OCI-LY7 (cell line): ENCODE results near the gene PRR30. TPM values are rescaled to one million over a fixed set of nuclear protein-coding genes. Genes with fewer than 3 reads are reported as not detected.

Experiments used
- BruUV-seq: library from RNA; stranded (reverse); fragments of 400-500 nt; replicated peaks from 2 replicates; lab custom pipeline; 2021; lab: Mats Ljungman, UMichigan
- CTCF ChIA-PET: fragments of 300-600 bp; sonication (Branson Sonifier 250); formaldehyde crosslinking; loops from one replicate; lab custom pipeline; 2022; ENCODE audit warnings: antibody characterized with exemption; ENCODE audit not compliant: unreplicated experiment; lab: Charles Lee
- POLR2A ChIA-PET: fragments of 300-600 bp; sonication (Branson Sonifier 250); formaldehyde crosslinking; loops from one replicate; lab custom pipeline; 2022; ENCODE audit warnings: antibody characterized with exemption; lab: Charles Lee
- DNase-seq: peaks from one replicate; pipeline ENCODE4 v3.0.0-alpha.2; 2015; ENCODE audit warnings: low spot score
- H2AFZ ChIP-seq: fragments of 200-600 bp; sonication (generic), shearing (Covaris generic); 2 replicates; pipeline ENCODE4 v1.6.1; 2014; ENCODE audit warnings: mild to moderate bottlenecking, antibody characterized with exemption, low read length, moderate library complexity
- H3K27ac ChIP-seq: fragments of 200-600 bp; sonication (generic); 2 replicates; pipeline ENCODE4 v1.5.1; 2014; ENCODE audit warnings: mixed run types, low read depth, mild to moderate bottlenecking, moderate library complexity, low read length, inconsistent platforms; ENCODE audit not compliant: poor library complexity, severe bottlenecking
- H3K36me3 ChIP-seq: fragments of 200-600 bp; sonication (generic); 2 replicates; pipeline ENCODE4 v1.6.1; 2014; ENCODE audit warnings: mild to moderate bottlenecking, antibody characterized with exemption, low read length, moderate library complexity, mixed read lengths; ENCODE audit not compliant: insufficient read depth
- H3K4me1 ChIP-seq: fragments of 200-600 bp; sonication (generic); 2 replicates; pipeline ENCODE4 v1.5.1; 2014; ENCODE audit warnings: mild to moderate bottlenecking, low read length; ENCODE audit not compliant: insufficient read depth, poor library complexity, severe bottlenecking
- H3K4me2 ChIP-seq: fragments of 200-600 bp; sonication (generic); 2 replicates; pipeline ENCODE4 v1.6.1; 2014; ENCODE audit warnings: mild to moderate bottlenecking, low read length
- H3K4me3 ChIP-seq: fragments of 200-600 bp; sonication (generic); 2 replicates; pipeline ENCODE4 v1.5.1; 2014; ENCODE audit warnings: mild to moderate bottlenecking, low read depth, low read length; ENCODE audit not compliant: poor library complexity, severe bottlenecking
- H3K79me2 ChIP-seq: fragments of 200-600 bp; sonication (generic); 2 replicates; pipeline ENCODE4 v1.6.1; 2016; ENCODE audit warnings: low read depth, mild to moderate bottlenecking, low read length, moderate library complexity, mixed read lengths; ENCODE audit not compliant: insufficient read depth
- H3K9me2 ChIP-seq: fragments of 200-600 bp; sonication (generic); 2 replicates; pipeline ENCODE4 v1.6.1; 2016; ENCODE audit warnings: mild to moderate bottlenecking, low read length, mixed read lengths; ENCODE audit not compliant: insufficient read depth
- H3K9me3 ChIP-seq: fragments of 200-600 bp; sonication (generic); 2 replicates; pipeline ENCODE4 v1.6.1; 2014; ENCODE audit warnings: mild to moderate bottlenecking, mixed run types, low read length, mixed read lengths
- H4K20me1 ChIP-seq: fragments of 200-600 bp; sonication (generic); 2 replicates; pipeline ENCODE4 v1.6.1; 2014; ENCODE audit warnings: mild to moderate bottlenecking, antibody characterized with exemption, low read length, moderate library complexity, mixed read lengths; ENCODE audit not compliant: insufficient read depth
- EZH2phosphoT487 ChIP-seq: fragments of 200-600 bp; sonication (generic); IDR thresholded peaks from 2 replicates; pipeline ENCODE4 v1.6.1; 2018; ENCODE audit warnings: low read depth, borderline replicate concordance, mild to moderate bottlenecking, mixed run types, antibody characterized with exemption, low read length, moderate library complexity, mixed read lengths
- intact Hi-C: fragments of 100-400 bp; cut with micrococcal nuclease; formaldehyde crosslinking; loops from one replicate; pipeline ENCODE4 v1.10.0; 2022; ENCODE audit not compliant: unreplicated experiment
- total RNA-seq, 2 experiments: library from RNA; depleted of rRNA in 1 of 2; stranded (reverse); fragments of >200 nt in 1 of 2; shearing (Covaris generic) in 1 of 2; gene quantifications; 2 replicates each; pipeline ENCODE4 v1.2.3, GENCODE V29; 2014 to 2022
- TF ChIP-seq, protein P1 (sequence below): fragments of 200-600 bp; sonication (generic); conservative IDR thresholded peaks from 2 replicates; pipeline ENCODE4 v1.5.1; 2014; ENCODE audit warnings: mild to moderate bottlenecking, antibody characterized with exemption, low read length, moderate library complexity, mixed read lengths

The PRR30 gene
- total RNA-seq, 2 experiments from 2014 or later = not detected

DNA sequence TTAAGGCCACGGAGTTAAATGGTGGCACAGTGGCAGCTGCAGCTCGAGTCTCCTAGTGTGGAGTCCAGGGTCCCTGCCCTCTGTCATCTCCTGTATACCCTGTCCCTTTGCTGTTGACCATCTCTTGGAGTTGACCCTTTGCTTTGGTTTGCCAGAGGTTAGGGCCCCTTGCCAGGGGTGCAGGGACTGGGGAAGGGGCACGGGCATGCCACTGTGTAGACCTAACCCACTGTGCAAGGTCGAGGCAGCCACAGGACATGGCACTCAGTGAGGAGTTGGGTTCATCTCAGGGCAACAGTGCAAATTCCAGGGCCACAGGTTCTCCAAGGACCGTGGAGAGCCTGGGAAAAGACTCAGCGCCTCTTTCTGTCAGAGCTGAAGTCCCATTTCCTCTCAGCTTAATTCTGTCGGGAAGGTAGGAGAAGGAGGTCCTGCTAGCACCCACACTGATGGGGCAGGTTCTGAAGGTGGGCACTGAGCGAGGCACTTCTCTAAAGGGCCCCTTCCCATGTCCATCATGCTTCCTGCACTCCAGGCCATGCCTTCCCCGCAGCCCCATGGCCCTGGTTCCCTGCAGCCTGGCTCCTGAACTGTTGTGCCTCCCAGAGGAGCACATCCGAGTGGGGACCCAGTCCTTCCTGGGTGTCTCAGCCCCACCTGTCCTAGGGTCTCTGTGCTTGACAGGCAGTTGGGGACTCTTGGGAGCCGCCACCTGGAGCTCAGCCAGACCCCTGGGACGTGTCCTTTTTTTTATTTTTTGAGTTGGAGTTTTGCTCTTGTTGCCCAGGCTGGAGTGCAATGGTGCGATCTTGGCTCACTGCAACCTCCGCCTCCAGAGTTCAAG lies 49.9 kb downstream of the PRR30 start:
- H3K4me2 ChIP-seq = peak overlapping the region; percentile 99
- CTCF ChIA-PET = interaction anchor here (0.6 to 0.8 kb wide), 2 partner anchors 212 to 214 kb away, joined by 3 read pairs; no protein-coding TSS in a partner anchor
- H3K79me2 ChIP-seq = no peaks in the 10 kb centered on the region

DNA sequence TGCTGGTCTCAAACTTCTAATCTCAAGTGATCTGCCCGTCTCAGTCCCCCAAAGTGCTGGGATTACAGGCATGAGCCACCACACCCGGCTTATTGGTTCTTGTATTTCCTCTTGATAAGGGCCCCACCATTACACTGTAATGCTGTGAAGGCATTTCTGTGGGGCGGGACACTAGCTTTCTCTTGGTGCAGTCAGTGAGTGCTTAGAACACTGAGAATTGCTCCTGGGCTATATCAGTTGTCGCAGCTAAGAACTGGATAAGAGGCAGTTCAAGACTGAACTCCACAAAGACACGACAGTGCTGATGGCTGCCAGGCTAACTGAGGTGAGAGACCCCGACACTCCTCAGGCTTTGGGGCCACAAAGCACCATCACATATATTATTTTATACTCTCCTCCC lies 50.6 kb downstream of the PRR30 start:
- no peak for DNase-seq
- ChIA-PET POLR2A (interaction anchor here (0.6 to 1.5 kb wide), 3 partner anchors 184 to 340 kb away, joined by 3 to 5 read pairs (median 4); no protein-coding TSS in a partner anchor), CTCF (interaction anchor here (0.6 to 0.8 kb wide), 2 partner anchors 213 to 214 kb away, joined by 3 read pairs; no protein-coding TSS in a partner anchor)
- TF ChIP-seq, protein P1, sequence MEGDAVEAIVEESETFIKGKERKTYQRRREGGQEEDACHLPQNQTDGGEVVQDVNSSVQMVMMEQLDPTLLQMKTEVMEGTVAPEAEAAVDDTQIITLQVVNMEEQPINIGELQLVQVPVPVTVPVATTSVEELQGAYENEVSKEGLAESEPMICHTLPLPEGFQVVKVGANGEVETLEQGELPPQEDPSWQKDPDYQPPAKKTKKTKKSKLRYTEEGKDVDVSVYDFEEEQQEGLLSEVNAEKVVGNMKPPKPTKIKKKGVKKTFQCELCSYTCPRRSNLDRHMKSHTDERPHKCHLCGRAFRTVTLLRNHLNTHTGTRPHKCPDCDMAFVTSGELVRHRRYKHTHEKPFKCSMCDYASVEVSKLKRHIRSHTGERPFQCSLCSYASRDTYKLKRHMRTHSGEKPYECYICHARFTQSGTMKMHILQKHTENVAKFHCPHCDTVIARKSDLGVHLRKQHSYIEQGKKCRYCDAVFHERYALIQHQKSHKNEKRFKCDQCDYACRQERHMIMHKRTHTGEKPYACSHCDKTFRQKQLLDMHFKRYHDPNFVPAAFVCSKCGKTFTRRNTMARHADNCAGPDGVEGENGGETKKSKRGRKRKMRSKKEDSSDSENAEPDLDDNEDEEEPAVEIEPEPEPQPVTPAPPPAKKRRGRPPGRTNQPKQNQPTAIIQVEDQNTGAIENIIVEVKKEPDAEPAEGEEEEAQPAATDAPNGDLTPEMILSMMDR = no peak
- TF ChIP-seq EZH2phosphoT487 = no peak
- peak overlapping the region; percentile 73 for H3K4me3 ChIP-seq
- no peak overlapping the region for H2AFZ ChIP-seq
- H3K27ac ChIP-seq = no peak overlapping the region
- H4K20me1 ChIP-seq = no peaks in the 10 kb centered on the region
- intact Hi-C loops = no loop called here
- H3K9me2 ChIP-seq = no peaks in the 10 kb centered on the region
- no peaks in the 10 kb centered on the region for H3K36me3 ChIP-seq
- H3K4me2 ChIP-seq = peak overlapping the region; percentile 99
- H3K9me3 ChIP-seq = no peaks in the 10 kb centered on the region
- H3K79me2 ChIP-seq = no peaks in the 10 kb centered on the region
- BruUV-seq = no TSS peak
- peaks cover 35% of the 10 kb centered on the region for H3K4me1 ChIP-seq

More for the DNA sequence above, 49.9 kb downstream of the PRR30 start:
- Histone ChIP-seq H3K36me3 (no peaks in the 10 kb centered on the region), H4K20me1 (no peaks in the 10 kb centered on the region), H2AFZ (no peak overlapping the region), H3K4me3 (peak overlapping the region; percentile 73), H3K4me1 (peaks cover 35% of the 10 kb centered on the region), H3K9me2 (no peaks in the 10 kb centered on the region), H3K27ac (no peak overlapping the region), H3K9me3 (no peaks in the 10 kb centered on the region)
- no TSS peak for BruUV-seq
- POLR2A ChIA-PET = no interaction called here
- DNase-seq = no peak
- TF ChIP-seq, protein P1 = no peak
- TF ChIP-seq EZH2phosphoT487 = no peak
- intact Hi-C loops = no loop called here
